Right ventricle myocardium superior (tissue), 1 donor: Measurements from ENCODE around the gene HOXB8. TPM values are rescaled to one million over a fixed set of nuclear protein-coding genes. Genes with fewer than 3 reads are reported as not detected.
A peak's percentile ranks its signal among the peaks of the same experiment; 100 is the strongest.

Experiments used
- ATAC-seq: fragments of 200-7000 bp; cut with Tn5 transposase; one replicate; pipeline ENCODE4 v1.9.1; 2020; ENCODE audit warnings: mild to moderate bottlenecking; ENCODE audit not compliant: poor library complexity
- DNase-seq: peaks from one replicate; pipeline ENCODE4 v3.0.0-alpha.2; 2020
- intact Hi-C: fragments of 100-400 bp; cut with DNase I; formaldehyde crosslinking; loops from one replicate; pipeline ENCODE4 v1.11.2; 2022
- total RNA-seq: library from RNA; stranded (reverse); fragmentation: NEBNext Ultra II Directional; extraction: Animal tissue kit (Norgen Biotek cat#: 25700); gene quantifications from one replicate; pipeline ENCODE4 v1.2.1, GENCODE V29; 2021
- donor health status: DM: no; HTN: yes; CAD: no; lungs with severe emphysema.

HOXB8 gene
- total RNA-seq, 1 donor from 2014 or later, result not detected

DNA sequence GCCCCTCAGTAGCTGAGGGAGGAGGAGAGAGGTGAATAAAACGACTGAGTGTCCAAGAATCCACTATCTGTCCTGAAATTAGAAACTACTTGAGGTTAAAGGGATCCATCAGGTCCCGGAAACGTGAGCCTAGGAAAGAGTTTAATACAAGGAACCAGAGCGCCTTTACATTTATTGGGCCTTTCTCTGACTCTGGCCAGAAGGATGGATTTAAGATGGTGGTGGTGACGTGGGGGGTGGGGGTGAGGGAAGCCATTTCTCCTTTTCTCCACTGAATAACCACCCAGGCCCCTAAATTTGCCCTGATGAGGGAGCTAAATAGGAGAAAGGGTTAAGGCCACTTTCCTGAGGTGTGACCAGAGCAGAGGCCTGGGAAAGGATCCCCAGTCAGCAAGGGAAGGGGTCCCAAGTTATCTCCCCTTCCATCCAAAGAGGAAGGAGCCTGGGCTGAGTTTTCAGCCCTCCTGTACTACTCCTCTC lies 12.1 kb upstream of the HOXB8 start:
- ATAC-seq, result no peak
- intact Hi-C loops, result no loop called here
- no peak for DNase-seq

DNA sequence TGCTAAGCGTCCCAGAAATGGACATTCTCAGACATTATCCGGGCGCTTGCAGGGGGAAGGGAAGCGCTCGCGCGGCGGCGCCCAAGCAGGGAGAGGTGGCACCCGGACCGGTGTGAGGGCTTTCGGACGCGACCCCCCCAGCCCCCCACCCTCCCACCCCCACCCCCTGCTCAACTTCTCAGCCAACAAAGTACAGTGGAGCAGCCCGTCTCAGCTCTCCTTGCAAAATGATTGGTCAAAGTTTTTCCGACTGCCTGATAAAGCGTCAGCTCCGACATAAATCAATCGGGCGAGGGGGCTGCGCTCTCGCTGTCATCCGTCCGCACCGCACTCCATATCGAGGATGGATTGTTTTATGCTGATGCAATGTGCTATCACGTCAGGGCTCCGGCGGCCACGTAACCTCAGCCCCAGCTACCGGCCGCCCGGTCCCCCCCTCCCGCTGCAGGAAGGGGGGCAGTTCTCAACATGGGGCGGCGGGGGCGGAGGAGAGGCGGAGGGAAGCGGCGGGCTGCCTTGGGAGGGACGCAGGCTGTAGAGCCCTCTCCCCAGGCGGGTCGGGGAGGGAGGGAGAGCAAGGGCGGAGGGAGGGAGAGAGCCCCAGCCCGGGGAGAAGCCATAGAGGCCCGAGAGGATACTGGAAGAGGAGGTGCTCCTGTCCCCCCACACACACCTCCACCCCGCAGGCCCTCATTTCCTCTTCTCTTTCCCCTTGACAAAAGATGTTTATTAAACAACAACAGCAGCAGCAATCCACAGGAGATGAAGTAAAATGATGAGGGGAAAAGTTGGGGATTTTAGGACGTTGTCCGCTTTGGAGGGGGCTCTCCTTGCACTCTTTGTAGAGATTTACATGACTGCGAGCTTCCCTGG lies 11.4 kb upstream of the HOXB8 start, which contains the start of gene HOXB9:
TSS of gene HOXB9 (minus strand) at position 114 of the 873 bp plus-strand sequence. CDS start at position 25, 89 bp downstream.
- no peak for ATAC-seq
- peak; percentile 19 for DNase-seq
- intact Hi-C loops, result no loop called here

DNA sequence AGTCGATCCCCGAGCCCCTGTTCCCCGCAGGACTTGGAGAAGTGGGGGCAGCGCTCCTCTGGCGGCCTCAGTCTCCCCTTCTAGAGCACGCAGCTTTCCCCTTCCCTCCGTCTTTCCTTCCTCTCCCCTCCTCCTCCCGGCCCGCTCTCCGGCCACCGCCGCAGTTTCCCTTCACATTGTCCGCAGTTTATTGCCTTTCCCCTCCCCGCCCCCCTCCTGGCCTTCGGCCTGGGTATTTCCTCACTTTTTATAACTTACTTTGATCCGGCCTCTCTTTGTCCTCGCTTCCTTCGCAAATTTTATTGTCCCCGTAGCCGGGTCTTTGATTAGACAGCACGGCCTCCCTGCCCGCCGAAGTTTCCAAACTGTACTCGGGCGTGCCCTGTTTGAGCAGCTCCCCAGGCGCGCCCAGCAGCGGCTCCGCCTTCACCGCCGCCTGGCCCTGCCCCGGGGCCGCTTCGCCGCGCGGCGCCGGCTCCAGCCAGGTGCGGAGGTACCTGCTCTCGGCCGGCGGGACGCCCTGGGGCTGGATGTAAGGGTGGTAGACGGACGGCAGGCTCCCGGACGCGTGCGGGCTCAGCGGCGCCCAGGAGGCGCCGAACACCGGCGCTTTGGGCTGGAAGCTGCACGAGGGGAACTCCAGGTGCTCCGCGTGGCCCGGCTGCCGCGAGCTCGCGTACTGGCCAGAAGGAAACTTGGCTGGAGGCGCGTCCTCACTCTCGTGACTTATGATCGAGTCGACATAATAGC lies 10.6 kb upstream of the HOXB8 start:
- ATAC-seq (peak; percentile 69), DNase-seq (no peak)
- intact Hi-C loops, result no loop called here

DNA sequence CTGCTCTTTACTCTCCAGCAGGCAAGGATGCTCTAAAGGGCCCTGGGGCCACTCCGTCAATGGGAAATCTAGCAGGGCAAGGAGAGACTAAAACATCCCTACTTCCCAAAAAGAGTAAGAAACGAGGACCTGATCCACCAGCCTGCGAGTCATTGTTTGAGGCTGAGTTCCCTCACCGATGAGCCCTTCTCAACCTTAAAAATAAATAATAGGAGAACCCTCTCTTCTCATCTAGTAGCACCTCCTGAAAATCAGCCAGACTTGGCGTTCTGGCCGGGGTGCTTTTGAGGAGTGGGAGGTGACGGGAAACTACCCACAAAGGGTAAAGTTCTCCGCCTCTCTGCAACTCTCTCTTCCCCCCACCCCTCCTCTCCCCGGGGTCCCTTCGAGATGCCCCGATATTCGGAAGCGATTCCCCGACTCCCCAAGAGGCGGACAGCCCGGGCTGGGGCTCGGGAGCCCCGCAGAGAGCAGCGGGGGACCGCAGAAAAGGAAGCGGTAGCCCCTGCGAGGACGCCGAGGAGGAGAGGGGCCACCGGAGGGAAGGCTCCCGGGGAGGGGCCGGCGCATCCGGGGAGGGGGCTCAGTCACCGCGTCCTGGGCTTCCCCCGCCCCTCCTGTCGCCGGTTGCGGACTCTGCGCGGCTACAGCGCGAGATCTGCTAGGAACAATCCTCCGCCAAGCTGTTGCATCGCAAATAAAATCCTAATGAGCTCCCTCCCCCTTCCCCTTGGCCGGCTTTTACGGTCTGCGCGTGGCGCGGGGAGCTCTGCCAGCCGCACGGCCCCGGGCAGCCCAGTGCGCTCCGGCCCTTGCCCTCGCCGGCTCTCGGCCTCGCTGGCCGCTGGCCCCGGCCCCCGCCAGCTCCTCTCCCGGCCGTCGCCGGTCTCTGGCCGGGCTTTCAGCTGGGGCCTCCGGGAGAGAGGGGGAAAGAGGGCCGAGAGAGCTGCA lies 9.7 kb upstream of the HOXB8 start:
- DNase-seq (peak; percentile 6), ATAC-seq (peak; percentile 30)
- intact Hi-C loops, result no loop called here

DNA sequence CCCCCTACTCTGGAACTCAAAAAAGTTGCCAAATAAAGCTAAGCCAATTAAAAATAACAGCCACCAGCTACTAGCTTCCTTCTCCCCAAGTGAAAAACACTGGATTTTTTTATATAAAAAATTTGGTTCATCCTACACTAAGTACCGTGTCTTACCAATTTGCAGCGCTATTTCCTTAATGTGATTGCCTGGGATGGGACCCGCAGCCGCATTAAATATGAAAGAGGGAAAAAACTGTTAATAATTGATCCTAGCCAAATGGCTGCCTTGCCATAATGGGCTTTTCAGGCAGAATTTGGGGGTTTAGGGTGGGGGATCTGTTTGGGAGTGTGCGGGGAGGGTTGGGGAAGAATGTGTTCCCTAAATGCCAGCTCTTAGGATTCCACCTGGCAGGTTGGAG lies 9.0 kb upstream of the HOXB8 start:
- intact Hi-C loops, result no loop called here
- DNase-seq (no peak), ATAC-seq (no peak)

DNA sequence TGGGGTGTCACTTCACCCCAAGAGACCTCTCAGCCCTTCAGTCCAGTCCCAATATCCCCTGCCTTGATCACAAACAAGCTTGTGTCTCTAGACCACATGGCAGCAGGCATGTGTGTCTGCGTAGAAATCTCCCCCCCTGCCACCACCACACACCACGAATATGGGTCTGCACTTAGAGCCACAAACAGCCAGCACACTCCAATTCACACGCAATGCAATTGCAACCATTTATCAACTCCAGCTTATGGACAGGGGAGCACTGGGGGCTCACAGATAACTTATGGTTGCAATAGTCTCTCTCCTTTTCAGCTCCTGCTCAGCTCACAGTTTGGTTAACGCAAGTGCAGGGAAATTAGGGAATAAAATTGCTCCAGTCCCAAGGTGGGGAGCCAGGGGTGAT lies 8.5 kb upstream of the HOXB8 start:
- intact Hi-C loops, result no loop called here
- ATAC-seq (no peak), DNase-seq (no peak)

DNA sequence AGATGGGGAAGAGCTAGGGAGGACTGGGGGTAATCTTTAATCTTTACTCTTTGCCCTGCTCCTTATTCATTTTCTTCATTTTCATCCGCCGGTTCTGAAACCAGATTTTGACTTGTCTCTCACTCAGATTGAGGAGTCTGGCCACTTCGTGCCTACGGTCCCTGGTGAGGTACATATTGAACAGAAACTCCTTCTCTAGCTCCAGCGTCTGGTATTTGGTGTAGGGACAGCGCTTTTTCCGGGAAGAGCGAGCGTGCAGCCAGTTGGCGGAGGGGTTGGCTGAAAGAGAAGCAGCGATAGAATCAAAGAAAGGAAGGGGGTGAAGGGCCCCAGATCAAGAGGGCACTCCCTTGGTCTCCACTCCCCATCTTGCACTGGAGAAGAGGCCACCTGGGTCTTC lies 7.8 kb upstream of the HOXB8 start:
- DNase-seq (no peak), ATAC-seq (no peak)
- intact Hi-C loops, result no loop called here

DNA sequence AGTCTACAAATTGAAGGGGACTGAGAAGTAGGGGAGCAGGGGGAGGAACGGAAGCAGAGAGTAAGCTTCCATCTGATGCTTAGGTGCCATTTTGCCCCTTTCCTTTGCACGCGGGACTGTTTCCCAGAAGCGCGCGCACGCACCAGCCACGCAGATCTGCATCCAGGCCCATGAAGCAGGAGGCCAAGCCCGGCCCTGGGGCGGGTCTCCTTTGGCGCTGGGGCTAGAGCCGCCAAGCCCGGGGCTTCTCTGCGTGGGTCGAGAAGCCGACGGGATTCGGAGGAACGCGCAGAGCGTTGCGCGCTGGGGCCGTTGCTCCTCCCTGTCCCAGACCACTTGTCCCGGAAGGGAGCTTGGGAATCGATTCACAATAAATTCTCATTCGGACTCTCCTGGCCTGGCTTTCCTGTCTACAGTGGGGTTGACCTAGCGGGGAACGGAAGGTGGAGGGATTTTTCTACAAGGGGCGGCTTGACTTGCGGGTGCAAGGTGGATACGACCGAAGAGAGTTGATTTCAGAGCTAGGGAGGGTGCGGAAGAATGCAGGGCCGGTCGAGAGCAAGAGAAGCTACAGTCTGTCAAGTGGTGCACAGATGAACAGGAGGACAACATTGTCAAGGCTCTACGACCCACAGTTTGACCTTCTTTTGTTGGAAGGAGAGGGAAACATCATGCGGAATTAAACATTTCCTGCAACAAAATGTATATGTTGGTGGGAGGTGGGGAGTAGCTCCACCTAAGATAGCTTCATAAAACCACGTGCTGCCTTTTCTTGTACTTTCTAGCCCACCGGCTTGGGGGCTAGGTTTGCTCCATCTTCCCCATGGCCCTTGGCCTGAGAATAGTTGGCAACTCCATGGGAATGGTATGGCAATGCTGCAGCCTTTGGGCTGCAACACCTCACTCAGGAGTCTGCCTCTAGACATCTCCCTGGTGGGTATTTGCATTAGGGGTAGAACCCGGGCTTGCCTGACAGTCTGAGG lies 6.6 kb upstream of the HOXB8 start:
- ATAC-seq (no peak), DNase-seq (no peak)
- intact Hi-C loops, result no loop called here

DNA sequence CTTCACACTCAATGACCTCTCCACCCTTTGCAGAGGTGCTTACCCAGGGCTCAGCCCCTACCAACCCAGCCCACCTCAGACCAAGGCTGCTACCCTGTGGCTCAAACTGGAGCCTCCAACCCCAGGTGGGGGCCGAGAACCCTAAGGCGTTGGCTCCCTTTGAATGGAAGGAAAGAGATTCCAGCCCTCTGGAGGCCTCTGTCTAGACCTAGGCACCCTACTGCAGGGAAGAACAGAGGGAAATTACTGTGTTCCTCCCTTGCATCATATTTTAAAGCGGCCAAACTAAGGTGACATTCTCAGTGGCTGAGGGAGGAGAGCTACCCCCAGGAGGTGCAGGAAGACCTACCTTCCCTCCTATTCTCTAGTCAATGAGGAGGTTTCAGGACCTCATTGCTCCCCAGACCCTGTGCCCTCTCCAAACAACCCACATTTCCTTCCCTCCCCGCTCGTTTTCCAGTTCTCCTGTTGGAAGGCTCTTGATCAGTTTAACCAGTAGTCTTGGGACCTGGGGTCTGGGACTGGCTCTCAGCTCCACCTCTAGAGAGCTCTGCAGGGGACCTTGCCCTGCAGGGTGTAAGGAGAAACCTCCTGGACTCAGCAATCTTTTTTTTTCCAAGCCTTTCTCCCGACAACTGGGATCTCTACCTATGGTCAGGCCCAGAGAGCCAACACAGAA lies 5.5 kb upstream of the HOXB8 start:
- DNase-seq (no peak), ATAC-seq (no peak)
- intact Hi-C loops, result no loop called here

DNA sequence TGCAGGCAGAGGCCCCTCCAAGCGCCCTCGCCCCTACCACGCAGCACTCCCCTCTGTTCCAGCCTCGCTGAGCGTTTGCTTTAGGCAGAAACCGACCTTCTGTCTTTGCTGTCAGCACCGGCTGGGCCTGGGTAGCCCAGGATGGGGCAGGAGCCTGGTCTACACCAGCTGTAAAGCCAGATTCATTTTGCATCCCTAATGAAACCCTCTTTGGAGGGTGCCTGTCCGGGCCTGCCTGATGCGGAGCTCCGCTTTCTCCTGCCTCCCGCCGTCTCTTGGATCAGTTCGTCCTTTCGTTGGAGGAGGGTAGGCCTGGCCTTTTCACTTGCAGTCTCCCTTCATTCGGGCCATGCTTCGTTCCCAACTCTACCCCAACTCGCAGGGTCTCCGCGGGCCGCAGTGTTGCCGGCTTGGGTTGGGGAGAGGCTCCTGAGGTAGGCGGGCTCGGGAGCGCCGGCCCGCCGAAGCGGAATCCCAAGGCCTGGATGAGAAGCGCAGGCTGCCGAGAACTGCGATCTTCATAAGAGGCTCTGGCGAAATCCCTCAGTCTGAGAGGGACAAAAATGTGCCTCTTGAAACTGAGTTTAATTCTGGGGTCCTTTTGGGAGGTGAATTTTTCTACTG lies 4.8 kb upstream of the HOXB8 start:
- intact Hi-C loops, result loop anchor here (5.0 kb wide), 1 partner anchor 283 kb away; no protein-coding TSS in a partner anchor
- no peak for ATAC-seq
- no peak for DNase-seq

DNA sequence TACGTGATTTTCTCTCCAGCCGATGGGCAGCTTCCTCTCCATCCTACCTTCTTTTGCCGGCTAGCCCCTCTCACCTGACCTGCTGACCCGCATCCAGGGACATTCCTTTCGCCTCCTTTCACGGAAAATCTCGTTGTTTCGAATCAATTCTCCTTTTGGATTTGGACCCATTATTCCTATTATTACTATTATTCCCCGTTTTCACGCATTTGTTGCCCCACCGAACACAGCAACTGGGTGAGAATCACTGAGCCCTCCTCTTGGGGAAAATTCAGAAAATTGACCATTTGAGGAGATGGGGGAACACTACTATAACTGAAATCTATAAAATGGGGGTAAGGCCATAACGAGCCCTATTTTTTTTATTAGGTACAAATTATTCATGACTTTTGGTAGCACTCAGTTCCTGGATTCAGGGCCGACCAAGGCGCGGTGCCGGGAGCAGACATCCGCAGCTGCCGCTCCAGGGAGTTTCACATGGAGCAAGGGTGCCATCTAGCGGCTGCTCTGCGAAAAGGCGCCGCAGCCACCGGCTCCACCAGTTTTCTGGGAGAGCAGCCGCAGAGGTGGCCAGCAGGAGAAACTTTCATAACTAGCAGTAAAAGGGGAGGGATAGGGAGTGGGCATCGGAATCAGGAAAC lies 3.3 kb upstream of the HOXB8 start:
- peak; percentile 95 for ATAC-seq
- DNase-seq, result peak; percentile 91
- intact Hi-C loops, result loop anchor here (5.0 kb wide), 1 partner anchor 281 kb away; no protein-coding TSS in a partner anchor

DNA sequence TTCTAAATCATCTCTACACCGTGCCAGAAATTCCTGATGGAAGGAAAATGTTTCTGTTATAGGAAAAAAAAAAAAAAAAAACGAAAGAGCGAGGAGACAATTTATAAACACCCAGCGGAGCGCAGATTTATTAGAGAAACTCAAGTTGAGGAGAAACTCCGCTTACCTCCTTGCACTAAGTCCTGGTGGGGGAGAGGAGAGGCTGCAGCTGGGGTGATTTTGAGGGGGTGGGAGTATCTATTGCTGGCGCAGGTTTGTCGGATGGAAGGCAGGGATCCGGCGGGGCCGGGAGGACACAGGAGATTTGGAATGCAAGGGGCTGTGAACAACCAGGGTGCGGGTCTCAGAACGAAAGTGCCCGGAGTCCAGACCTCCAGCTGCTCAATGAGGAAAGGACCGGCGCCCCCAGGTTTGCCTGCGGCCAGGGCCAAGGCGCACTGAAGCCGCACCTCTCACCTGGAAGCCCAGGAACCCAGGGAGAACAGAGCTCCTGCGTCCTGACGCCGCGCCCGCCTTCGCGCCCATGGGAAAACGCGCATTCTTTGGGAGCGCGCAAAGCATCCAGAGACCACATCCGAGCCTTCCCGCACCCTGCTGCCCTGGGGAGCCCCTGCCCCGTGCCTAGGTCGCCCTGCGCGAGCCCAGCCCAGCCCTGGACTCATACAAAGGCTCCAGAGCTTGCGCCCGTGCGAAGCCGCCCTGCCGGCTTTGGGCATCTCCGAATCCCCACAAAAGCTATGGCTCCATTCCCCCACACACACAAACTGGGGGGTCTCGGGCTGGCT lies 2.6 kb upstream of the HOXB8 start:
- no peak for DNase-seq
- no peak for ATAC-seq
- intact Hi-C loops, result loop anchor here (5.0 kb wide), 1 partner anchor 280 kb away; no protein-coding TSS in a partner anchor

DNA sequence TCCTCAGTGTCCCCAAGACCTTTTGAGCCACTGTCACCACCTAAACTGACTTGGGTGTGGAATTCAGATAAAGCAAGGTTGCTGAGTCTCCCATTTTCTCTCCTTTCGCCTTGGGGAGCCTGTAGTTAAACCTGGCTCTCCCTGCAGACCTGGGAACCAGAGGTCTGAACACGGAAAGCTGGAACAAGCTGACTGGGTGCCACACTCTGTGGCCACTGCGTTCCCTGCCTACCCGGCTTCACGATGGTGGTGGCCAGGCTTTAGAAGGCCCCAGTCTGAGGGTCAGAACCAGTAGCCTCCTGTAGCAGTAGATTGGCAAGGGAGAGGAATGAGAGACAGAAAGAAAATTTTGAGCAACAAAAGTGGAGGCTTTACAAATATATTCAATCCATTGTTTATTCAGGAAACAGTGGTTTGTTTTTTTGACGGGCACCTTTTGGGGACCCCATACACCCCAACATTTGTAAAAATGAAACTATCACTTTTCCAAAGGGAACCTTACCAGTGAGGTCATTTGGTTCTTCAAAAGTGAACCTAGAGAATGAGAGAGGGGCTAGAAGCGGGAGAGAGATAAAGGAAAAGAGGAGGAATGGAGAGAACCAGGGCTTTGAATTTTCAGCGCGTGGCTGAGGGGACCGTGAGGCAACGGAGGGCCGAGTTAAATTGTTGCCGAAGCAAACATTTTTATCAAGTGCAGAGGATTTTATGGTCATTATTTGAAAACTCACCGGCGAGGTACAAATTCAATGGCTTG lies 1.8 kb upstream of the HOXB8 start:
- ATAC-seq (no peak), DNase-seq (no peak)
- intact Hi-C loops, result loop anchor here (5.0 kb wide), 1 partner anchor 280 kb away; no protein-coding TSS in a partner anchor

DNA sequence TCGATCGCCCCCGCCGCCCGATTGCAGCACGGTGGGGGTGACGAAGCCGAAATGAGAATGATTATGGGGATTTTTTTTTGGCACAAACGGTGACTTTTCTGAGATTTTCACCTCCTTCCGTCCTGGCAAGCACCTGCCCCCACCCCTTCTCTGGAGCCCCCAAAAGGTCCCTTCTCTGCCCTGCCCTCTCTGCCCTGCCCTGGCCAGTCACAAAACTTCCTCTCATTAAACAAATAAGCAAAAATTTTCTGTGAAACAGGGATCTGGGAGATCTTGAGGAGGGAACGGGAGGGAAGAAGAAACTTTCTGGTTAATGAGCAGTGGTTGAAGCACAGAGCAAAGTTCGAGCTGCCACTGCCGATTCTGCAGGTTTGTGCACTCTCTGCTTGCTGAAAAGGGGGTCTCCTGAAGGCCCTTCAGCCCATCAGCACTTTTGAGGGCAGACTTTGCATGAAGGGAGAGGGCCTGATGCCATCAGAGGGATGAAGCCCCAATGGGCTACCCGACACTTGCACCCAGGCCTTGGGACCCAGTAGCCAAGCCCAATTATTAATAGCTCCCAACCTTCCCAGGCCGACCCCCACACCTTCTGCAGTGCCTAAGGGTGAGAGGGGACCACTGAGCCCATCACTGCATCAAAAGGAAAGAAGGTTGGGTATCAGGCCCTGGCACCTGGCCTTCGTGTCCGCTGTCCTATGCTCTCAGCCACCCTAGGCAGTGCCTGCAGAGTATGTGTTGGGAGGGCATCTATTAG lies 1.0 kb upstream of the HOXB8 start:
- intact Hi-C loops, result loop anchor here (5.0 kb wide), 1 partner anchor 279 kb away; no protein-coding TSS in a partner anchor
- DNase-seq (no peak), ATAC-seq (no peak)
